SK-N-SH (cell line): ENCODE results near the gene CACNG4. TPM values are rescaled to one million over a fixed set of nuclear protein-coding genes. Genes with fewer than 3 reads are reported as not detected.

Experiments used
- CTCF ChIA-PET: fragments of 300-600, 350-600 bp; formaldehyde crosslinking; extraction: SDS; loops from one replicate; lab custom pipeline; 2021; lab: Yijun Ruan, JAX
- POLR2A ChIA-PET: fragments of 350-600 bp; sonication (Branson Sonifier 250); formaldehyde crosslinking; extraction: SDS; loops from one replicate; lab custom pipeline; 2020; ENCODE audit warnings: antibody characterized with exemption, inconsistent platforms; lab: Yijun Ruan, JAX
- DNase-seq: peaks from one replicate; pipeline ENCODE4 v3.0.0; 2012
- H2AFZ ChIP-seq: fragments of 200-600 bp; sonication (generic); 2 replicates; pipeline ENCODE4 v1.8.1; 2016; ENCODE audit warnings: antibody characterized with exemption, mild to moderate bottlenecking, low read depth
- H3F3A ChIP-seq: fragments of 200-600 bp; sonication (generic); replicated peaks from 2 replicates; pipeline ENCODE3; 2016; ENCODE audit warnings: antibody characterized with exemption, mild to moderate bottlenecking; ENCODE audit not compliant: insufficient read depth
- H3K27ac ChIP-seq, 2 experiments: fragments of 200-500 bp in 1 of 2; fragments of 200-600 bp in 1 of 2; sonication (Bioruptor generic) in 1 of 2; sonication (generic), shearing (Covaris generic) in 1 of 2; 2 replicates each; pipeline versions ENCODE4 v1.5.1 to v1.6.1; 2014 to 2016; ENCODE audit warnings: low read depth in 2 of 2, inconsistent platforms in 1 of 2, low read length in 1 of 2, mild to moderate bottlenecking in 1 of 2, mixed read lengths in 1 of 2
- H3K27me3 ChIP-seq: fragments of 200-600 bp; sonication (generic), shearing (Covaris generic); 2 replicates; pipeline ENCODE4 v1.6.1; 2016; ENCODE audit warnings: mixed run types; ENCODE audit not compliant: insufficient read depth
- H3K36me3 ChIP-seq, 2 experiments: fragments of 200-500 bp in 1 of 2; fragments of 200-600 bp in 1 of 2; sonication (Bioruptor generic) in 1 of 2; sonication (generic) in 1 of 2; replicated peaks in 1 of 2; 2 replicates each; pipeline versions ENCODE3 to v1.5.1; 2014 to 2016; ENCODE audit warnings: low read length in 1 of 2, mild to moderate bottlenecking in 1 of 2; ENCODE audit not compliant: insufficient read depth in 2 of 2, control insufficient read depth in 1 of 2
- H3K4me1 ChIP-seq, 2 experiments: fragments of 200-500 bp in 1 of 2; fragments of 200-600 bp in 1 of 2; sonication (Bioruptor generic) in 1 of 2; sonication (generic), shearing (Covaris generic) in 1 of 2; 2 replicates each; pipeline versions ENCODE4 v1.5.1 to v1.6.1; 2014 to 2016; ENCODE audit warnings: low read depth in 1 of 2, low read length in 1 of 2, mixed run types in 1 of 2; ENCODE audit not compliant: insufficient read depth in 2 of 2, control insufficient read depth in 1 of 2
- H3K4me2 ChIP-seq: fragments of 200-600 bp; sonication (generic), shearing (Covaris generic); 2 replicates; pipeline ENCODE4 v1.6.1; 2017; ENCODE audit warnings: mixed run types
- H3K4me3 ChIP-seq, 2 experiments: fragments of 200-500 bp in 1 of 2; fragments of 200-600 bp in 1 of 2; sonication (Bioruptor generic) in 1 of 2; sonication (generic), shearing (Covaris generic) in 1 of 2; 2 replicates each; pipeline versions ENCODE4 v1.5.1 to v1.8.1; 2014 to 2016; ENCODE audit warnings: low read depth in 2 of 2, inconsistent platforms in 1 of 2, low read length in 1 of 2, mild to moderate bottlenecking in 1 of 2, mixed read lengths in 1 of 2, moderate library complexity in 1 of 2
- H3K79me2 ChIP-seq: fragments of 200-600 bp; sonication (generic); 2 replicates; pipeline ENCODE4 v1.8.1; 2017; ENCODE audit warnings: mild to moderate bottlenecking; ENCODE audit not compliant: insufficient read depth
- H3K9ac ChIP-seq: fragments of 200-600 bp; sonication (generic); 2 replicates; pipeline ENCODE4 v1.6.1; 2017; ENCODE audit warnings: mixed run types
- H3K9me2 ChIP-seq: fragments of 200-600 bp; sonication (generic); 2 replicates; pipeline ENCODE4 v1.6.1; 2017; ENCODE audit warnings: mixed run types
- H3K9me3 ChIP-seq: fragments of 200-600 bp; sonication (generic); 2 replicates; pipeline ENCODE4 v1.6.1; 2017; ENCODE audit warnings: mixed run types, mild to moderate bottlenecking, moderate library complexity
- H4K20me1 ChIP-seq: fragments of 200-600 bp; sonication (generic); 2 replicates; pipeline ENCODE4 v1.6.1; 2017; ENCODE audit warnings: mild to moderate bottlenecking, mixed run types; ENCODE audit not compliant: insufficient read depth
- CHD2 ChIP-seq: fragments of 150-350 bp; IDR thresholded peaks from 2 replicates; pipeline ENCODE4 v1.6.1; 2018; ENCODE audit warnings: low read length; ENCODE audit not compliant: partially characterized antibody
- CTCF ChIP-seq: fragments of 200-600 bp; sonication (generic); IDR thresholded peaks from 2 replicates; pipeline ENCODE4 v1.6.1; 2017; ENCODE audit warnings: antibody characterized with exemption, mild to moderate bottlenecking, moderate library complexity
- FOSL2 ChIP-seq: IDR thresholded peaks from 2 replicates; pipeline ENCODE4 v1.4.0; 2012; ENCODE audit warnings: low read depth, mild to moderate bottlenecking, moderate library complexity, borderline replicate concordance
- FOXM1 ChIP-seq: IDR thresholded peaks from 2 replicates; pipeline ENCODE4 v1.4.0; 2012; ENCODE audit warnings: low read depth, mild to moderate bottlenecking
- RCOR1 ChIP-seq: fragments of 150-350 bp; IDR thresholded peaks from 2 replicates; pipeline ENCODE4 v1.6.1; 2017; ENCODE audit warnings: antibody characterized with exemption, low read length
- REST ChIP-seq: IDR thresholded peaks from 2 replicates; pipeline ENCODE4 v1.6.1; 2012; ENCODE audit warnings: mild to moderate bottlenecking, low read depth, low read length, moderate library complexity
- RFX5 ChIP-seq: IDR thresholded peaks from 2 replicates; pipeline ENCODE4 v1.6.1; 2012; ENCODE audit warnings: mild to moderate bottlenecking, improper control_type of control experiment, low read length
- SIN3A ChIP-seq: IDR thresholded peaks from 2 replicates; pipeline ENCODE4 v1.6.1; 2012; ENCODE audit warnings: low read depth, mild to moderate bottlenecking, low read length, moderate library complexity, borderline replicate concordance
- SMC3 ChIP-seq: IDR thresholded peaks from 2 replicates; pipeline ENCODE4 v1.6.1; 2012; ENCODE audit warnings: low read depth, low read length, improper control_type of control experiment
- USF1 ChIP-seq: IDR thresholded peaks from 2 replicates; pipeline ENCODE4 v1.4.0; 2012; ENCODE audit warnings: low read depth, borderline replicate concordance
- YY1 ChIP-seq: IDR thresholded peaks from 2 replicates; pipeline ENCODE4 v1.4.0; 2012; ENCODE audit warnings: low read depth, mild to moderate bottlenecking
- WGBS: methylation state at CpG from one replicate; pipeline ENCODE4 v1.1.6; 2017; ENCODE audit warnings: low lambda C conversion rate; 5-methylcytosine and 5-hydroxymethylcytosine counted together
- polyA plus RNA-seq, 3 experiments: library from polyadenylated mRNA; depleted of rRNA; stranded (reverse); fragments of >200 nt; gene quantifications; 2 replicates each; pipeline ENCODE4 v1.2.3, GENCODE V29; 2012

CACNG4 gene
- polyA plus RNA-seq, 1 of the 3 experiments (the other 2 are of a cell fraction): 13.2 TPM

GRCh38 chr17:67018471-67019434 lies 54.2 kb downstream of the CACNG4 start (continued):
- TF ChIP-seq REST (no peak), SIN3A (no peak), YY1 (no peak), FOSL2 (no peak)

- 75% methylated on average over 8 of the region's 8 CpGs for WGBS
- Histone ChIP-seq H3K27me3 (no peaks in the 10 kb centered on the region), H3K9me3 (no peaks in the 10 kb centered on the region), H3F3A (no peaks in the 10 kb centered on the region), H3K36me3 (no peaks in the 10 kb centered on the region), H3K4me1 (peaks cover 0 to 77% of the 10 kb centered on the region in 2 experiments; a peak in 2 of 4 replicates)
- POLR2A ChIA-PET: interaction anchor here (0.6 to 5.5 kb wide), 20 partner anchors 11 to 201 kb away, joined by 3 to 125 read pairs (median 6); partner anchors contain the start of gene CACNG4
- TF ChIP-seq CTCF (no peak), FOXM1 (no peak), CHD2 (no peak), SMC3 (no peak), RFX5 (no peak), USF1 (no peak), RCOR1 (no peak)
- TF ChIP-seq, all 33 proteins: peak for 0
- DNase-seq: no peak
- CTCF ChIA-PET: interaction anchor here (0.6 to 4.7 kb wide), 17 partner anchors 42 to 141 kb away, joined by 3 to 39 read pairs (median 5); no protein-coding TSS in a partner anchor
- Histone ChIP-seq H4K20me1 (no peaks in the 10 kb centered on the region), H3K4me3 (no peak overlapping the region), H3K79me2 (no peaks in the 10 kb centered on the region), H3K9ac (no peak overlapping the region), H3K4me2 (no peak overlapping the region), H2AFZ (no peak overlapping the region), H3K27ac (peak overlapping the region in 1 of 2 experiments; percentile 99; a peak in 2 of 4 replicates), H3K9me2 (no peaks in the 10 kb centered on the region)
Measured at GRCh38 chr17:67019809-67020208, 55.3 kb downstream of the CACNG4 start.
